Muscle of leg (tissue), 11 donors: ENCODE data around the gene NOX3. TPM values are rescaled to one million over a fixed set of nuclear protein-coding genes. Genes with fewer than 3 reads are reported as not detected.

ENCODE experiments used
- DNase-seq: peaks from one replicate; pipeline ENCODE4 v3.0.0; 2013
- H3K27ac ChIP-seq: one replicate; pipeline ENCODE4 v1.5.1; 2013; ENCODE audit warnings: mild to moderate bottlenecking, low read length, control low read depth
- H3K27me3 ChIP-seq: one replicate; pipeline ENCODE4 v1.6.1; 2013; ENCODE audit warnings: low read length; ENCODE audit not compliant: control insufficient read depth, insufficient read depth
- H3K36me3 ChIP-seq: one replicate; pipeline ENCODE4 v1.6.1; 2013; ENCODE audit warnings: low read length; ENCODE audit not compliant: control insufficient read depth, insufficient read depth
- H3K4me1 ChIP-seq: one replicate; pipeline ENCODE4 v1.6.1; 2013; ENCODE audit warnings: low read length; ENCODE audit not compliant: control insufficient read depth, insufficient read depth
- H3K4me3 ChIP-seq: one replicate; pipeline ENCODE4 v1.5.1; 2013; ENCODE audit warnings: low read length, control low read depth
- H3K9me3 ChIP-seq: replicated peaks from 2 replicates; pipeline ENCODE4 v1.6.1; 2013; ENCODE audit warnings: low read depth, low read length; ENCODE audit not compliant: control insufficient read depth
- WGBS: methylation state at CpG from one replicate; pipeline ENCODE4 v1.1.5; 2013; ENCODE audit warnings: missing lambda C conversion rate; ENCODE audit not compliant: insufficient coverage; 5-methylcytosine and 5-hydroxymethylcytosine counted together
- polyA plus RNA-seq, 8 donors: library from polyadenylated mRNA; unstranded; fragments of 120-200 nt; gene quantifications; one replicate each; pipeline versions ENCODE4 v1.2.1 to v1.2.3, GENCODE V29; 2013; ENCODE audit warnings: inconsistent platforms in 1 of 8, low replicate concordance in 1 of 8; ENCODE audit not compliant: insufficient read length in 8 of 8, insufficient read depth in 1 of 8
- total RNA-seq: library from RNA; stranded (reverse); fragments of 120-200 nt; gene quantifications from one replicate; pipeline ENCODE4 v1.2.4, GENCODE V29; 2013

The NOX3 gene
- total and polyA plus RNA-seq, 9 donors: not detected

GRCh38 chr6:155436981-155437749 lies 18.5 kb downstream of the NOX3 start:
- Histone ChIP-seq H3K36me3 (no peaks in the 10 kb centered on the region), H3K27ac (no peak overlapping the region), H3K27me3 (no peaks in the 10 kb centered on the region), H3K4me3 (no peak overlapping the region), H3K4me1 (no peaks in the 10 kb centered on the region), H3K9me3 (no peaks in the 10 kb centered on the region)
- 100% methylated on average over 2 of the region's 5 CpGs for WGBS
- no peak for DNase-seq

- no peaks in the 10 kb centered on the region for H3K4me1 ChIP-seq
- H3K27me3 ChIP-seq: no peaks in the 10 kb centered on the region
- no peak overlapping the region for H3K4me3 ChIP-seq
- H3K27ac ChIP-seq: no peak overlapping the region
- no peak for DNase-seq
- no peaks in the 10 kb centered on the region for H3K9me3 ChIP-seq
- WGBS: 94% methylated on average over 12 of the region's 13 CpGs
- no peaks in the 10 kb centered on the region for H3K36me3 ChIP-seq
Measured at GRCh38 chr6:155434829-155435423, 20.7 kb downstream of the NOX3 start.

GRCh38 chr6:155434096-155434495 lies 21.5 kb downstream of the NOX3 start:
- H3K4me1 ChIP-seq: no peaks in the 10 kb centered on the region
- no peaks in the 10 kb centered on the region for H3K9me3 ChIP-seq
- no peak for DNase-seq
- H3K27me3 ChIP-seq: no peaks in the 10 kb centered on the region
- H3K27ac ChIP-seq: no peak overlapping the region
- H3K4me3 ChIP-seq: no peak overlapping the region
- H3K36me3 ChIP-seq: no peaks in the 10 kb centered on the region
- WGBS: 63% methylated on average over 5 of the region's 8 CpGs

- no peaks in the 10 kb centered on the region for H3K27me3 ChIP-seq
- H3K4me1 ChIP-seq: no peaks in the 10 kb centered on the region
- no peaks in the 10 kb centered on the region for H3K36me3 ChIP-seq
- H3K9me3 ChIP-seq: no peaks in the 10 kb centered on the region
- DNase-seq: no peak
- H3K27ac ChIP-seq: no peak overlapping the region
- no peak overlapping the region for H3K4me3 ChIP-seq
- WGBS: 100% methylated on average over 1 of the region's 5 CpGs
Measured at GRCh38 chr6:155432293-155432692, 23.3 kb downstream of the NOX3 start.

GRCh38 chr6:155429321-155429893 lies 26.2 kb downstream of the NOX3 start:
- Histone ChIP-seq H3K36me3 (no peaks in the 10 kb centered on the region), H3K27ac (no peak overlapping the region), H3K4me1 (no peaks in the 10 kb centered on the region), H3K27me3 (no peaks in the 10 kb centered on the region), H3K9me3 (no peaks in the 10 kb centered on the region), H3K4me3 (no peak overlapping the region)
- DNase-seq: no peak
- no CpG with 5 or more reads among the region's 2 CpGs for WGBS

GRCh38 chr6:155426408-155426945 lies 29.2 kb downstream of the NOX3 start:
- DNase-seq: no peak
- no peaks in the 10 kb centered on the region for H3K36me3 ChIP-seq
- H3K27ac ChIP-seq: no peak overlapping the region
- no peaks in the 10 kb centered on the region for H3K9me3 ChIP-seq
- H3K4me3 ChIP-seq: no peak overlapping the region
- H3K4me1 ChIP-seq: no peaks in the 10 kb centered on the region
- no peaks in the 10 kb centered on the region for H3K27me3 ChIP-seq
- WGBS: 94% methylated on average over 3 of the region's 3 CpGs

- no peak for DNase-seq
- WGBS: no CpG with 5 or more reads among the region's 2 CpGs
Measured at GRCh38 chr6:155424181-155424580, 31.5 kb downstream of the NOX3 start.

GRCh38 chr6:155422635-155423034 lies 33.0 kb downstream of the NOX3 start:
- no peaks in the 10 kb centered on the region for H3K9me3 ChIP-seq
- no peaks in the 10 kb centered on the region for H3K27me3 ChIP-seq
- no peak overlapping the region for H3K27ac ChIP-seq
- 86% methylated on average over 10 of the region's 10 CpGs for WGBS
- H3K36me3 ChIP-seq: no peaks in the 10 kb centered on the region
- peaks cover 6% of the 10 kb centered on the region for H3K4me1 ChIP-seq
- no peak for DNase-seq
- H3K4me3 ChIP-seq: no peak overlapping the region

More at GRCh38 chr6:155424181-155424580, 31.5 kb downstream of the NOX3 start:
- H3K27ac ChIP-seq: no peak overlapping the region
- no peaks in the 10 kb centered on the region for H3K36me3 ChIP-seq
- H3K9me3 ChIP-seq: no peaks in the 10 kb centered on the region
- H3K4me1 ChIP-seq: no peaks in the 10 kb centered on the region
- no peak overlapping the region for H3K4me3 ChIP-seq
- no peaks in the 10 kb centered on the region for H3K27me3 ChIP-seq

- peaks cover 6% of the 10 kb centered on the region for H3K4me1 ChIP-seq
- DNase-seq: no peak
- no peaks in the 10 kb centered on the region for H3K36me3 ChIP-seq
- 100% methylated on average over 1 of the region's 2 CpGs for WGBS
- no peak overlapping the region for H3K4me3 ChIP-seq
- H3K27me3 ChIP-seq: no peaks in the 10 kb centered on the region
- no peak overlapping the region for H3K27ac ChIP-seq
- no peaks in the 10 kb centered on the region for H3K9me3 ChIP-seq
Measured at GRCh38 chr6:155420492-155420891, 35.1 kb downstream of the NOX3 start.

GRCh38 chr6:155419161-155419560 lies 36.5 kb downstream of the NOX3 start:
- Histone ChIP-seq H3K4me3 (no peak overlapping the region), H3K36me3 (no peaks in the 10 kb centered on the region), H3K4me1 (peaks cover 6% of the 10 kb centered on the region), H3K27me3 (no peaks in the 10 kb centered on the region), H3K27ac (no peak overlapping the region), H3K9me3 (no peaks in the 10 kb centered on the region)
- 60% methylated on average over 1 of the region's 4 CpGs for WGBS
- DNase-seq: peak; percentile 30
